Neural progenitor cell (in vitro differentiated cells): ENCODE measurements around the gene SIRPA. TPM values are rescaled to one million over a fixed set of nuclear protein-coding genes. Genes with fewer than 3 reads are reported as not detected.

Experiments used
- DNase-seq: peaks from one replicate; pipeline ENCODE4 v3.0.0-alpha.2; 2016; ENCODE audit warnings: low spot score
- H2AFZ ChIP-seq: fragments of 200-600 bp; sonication (generic); replicated peaks from 2 replicates; pipeline ENCODE4 v1.6.1; 2016; ENCODE audit warnings: antibody characterized with exemption
- H3F3A ChIP-seq: fragments of 200-600 bp; sonication (generic); 2 replicates; pipeline ENCODE4 v1.6.1; 2016; ENCODE audit warnings: antibody characterized with exemption, low read depth
- H3K27ac ChIP-seq: fragments of 200-600 bp; sonication (generic); 2 replicates; pipeline ENCODE4 v1.5.1; 2016; ENCODE audit warnings: mild to moderate bottlenecking
- H3K27me3 ChIP-seq: fragments of 200-600 bp; sonication (generic); 2 replicates; pipeline ENCODE4 v1.6.1; 2016; ENCODE audit warnings: mild to moderate bottlenecking, moderate library complexity
- H3K36me3 ChIP-seq: fragments of 200-600 bp; sonication (generic); 2 replicates; pipeline ENCODE4 v1.5.1; 2016
- H3K4me1 ChIP-seq: fragments of 200-600 bp; sonication (generic); 2 replicates; pipeline ENCODE4 v1.6.1; 2016; ENCODE audit warnings: mixed run types
- H3K4me2 ChIP-seq: fragments of 200-600 bp; sonication (generic); 2 replicates; pipeline ENCODE4 v1.6.1; 2016
- H3K4me3 ChIP-seq: fragments of 200-600 bp; sonication (generic); 2 replicates; pipeline ENCODE4 v1.5.1; 2016
- H3K79me2 ChIP-seq: fragments of 200-600 bp; sonication (generic); 2 replicates; pipeline ENCODE4 v1.6.1; 2016; ENCODE audit warnings: low read depth
- H3K9ac ChIP-seq: fragments of 200-600 bp; sonication (generic); 2 replicates; pipeline ENCODE4 v1.6.1; 2016
- H3K9me3 ChIP-seq: fragments of 200-600 bp; sonication (generic); 2 replicates; pipeline ENCODE4 v1.5.1; 2016; ENCODE audit warnings: low read depth
- H4K20me1 ChIP-seq: fragments of 200-600 bp; sonication (generic); 2 replicates; pipeline ENCODE4 v1.6.1; 2016; ENCODE audit warnings: low read depth
- H3K27ac Mint-ChIP-seq: 3 replicates; pipeline ENCODE4 v1.8.0; 2021; ENCODE audit warnings: mixed read lengths
- H3K27me3 Mint-ChIP-seq: 2 replicates; pipeline ENCODE4 v1.8.0; 2022; ENCODE audit warnings: low read depth, mild to moderate bottlenecking, inconsistent platforms, moderate library complexity, mixed read lengths; ENCODE audit not compliant: insufficient read depth
- H3K36me3 Mint-ChIP-seq: 3 replicates; pipeline ENCODE4 v1.8.0; 2021; ENCODE audit warnings: mixed read lengths
- H3K4me1 Mint-ChIP-seq: 3 replicates; pipeline ENCODE4 v1.8.0; 2021; ENCODE audit warnings: mixed read lengths
- H3K4me3 Mint-ChIP-seq: 3 replicates; pipeline ENCODE4 v1.8.0; 2021; ENCODE audit warnings: mild to moderate bottlenecking, moderate library complexity, mixed read lengths
- H3K9me3 Mint-ChIP-seq: 3 replicates; pipeline ENCODE4 v1.8.0; 2020; ENCODE audit warnings: mixed read lengths
- EZH2 ChIP-seq: fragments of 200-600 bp; sonication (generic); IDR thresholded peaks from 2 replicates; pipeline ENCODE4 v1.6.1; 2017; ENCODE audit warnings: antibody characterized with exemption, mild to moderate bottlenecking, moderate library complexity
- EZH2phosphoT487 ChIP-seq: fragments of 200-600 bp; sonication (generic); IDR thresholded peaks from 2 replicates; pipeline ENCODE4 v1.6.1; 2017; ENCODE audit warnings: antibody characterized with exemption
- total RNA-seq: library from RNA; depleted of rRNA; stranded (reverse); fragments of >200 nt; gene quantifications from 2 replicates; pipeline ENCODE4 v1.2.3, GENCODE V29; 2015; ENCODE audit warnings: low replicate concordance
- TF ChIP-seq, protein P1 (sequence below): fragments of 200-600 bp; sonication (generic); IDR thresholded peaks from 2 replicates; pipeline ENCODE4 v1.5.1; 2017; ENCODE audit warnings: antibody characterized with exemption, mild to moderate bottlenecking

Gene SIRPA
- total RNA-seq, 1 donor from 2014 or later = 5.1 TPM

DNA sequence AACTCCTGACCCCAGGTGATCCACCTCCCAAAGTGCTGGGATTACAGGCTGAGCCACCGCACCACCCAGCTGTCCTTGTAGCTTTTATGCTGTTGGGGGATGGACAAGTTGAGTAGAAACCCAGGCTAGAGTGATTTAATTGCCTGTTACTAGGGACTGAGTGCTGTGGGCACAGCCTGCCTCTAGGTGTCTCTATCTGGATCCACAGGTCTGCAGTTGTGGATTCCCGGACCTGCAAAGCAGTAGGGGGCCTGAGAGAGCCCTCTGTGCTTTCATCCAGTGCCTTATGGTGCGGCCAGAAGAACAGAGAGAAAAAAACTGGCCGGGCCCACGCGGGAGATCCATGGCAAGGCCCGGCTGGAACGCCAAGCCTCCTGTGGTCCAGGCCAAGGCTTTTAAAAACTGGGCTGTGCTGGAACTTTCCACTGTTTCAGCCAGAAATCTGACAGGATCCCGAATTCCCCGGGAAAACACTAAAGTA is 5.2 kb downstream of the SIRPA start:
- Histone ChIP-seq H2AFZ (no peak overlapping the region), H3K4me2 (no peak overlapping the region), H3F3A (peaks cover 21% of the 10 kb centered on the region), H3K4me1 (peaks cover 23% of the 10 kb centered on the region), H3K9ac (no peak overlapping the region), H3K27ac (no peak overlapping the region), H4K20me1 (peaks cover 4% of the 10 kb centered on the region), H3K27me3 (peaks cover 19% of the 10 kb centered on the region), H3K4me3 (no peak overlapping the region), H3K36me3 (no peaks in the 10 kb centered on the region), H3K79me2 (no peaks in the 10 kb centered on the region), H3K9me3 (no peaks in the 10 kb centered on the region)
- Mint-ChIP-seq H3K27me3 (peaks cover 2% of the 10 kb centered on the region), H3K27ac (no peak overlapping the region), H3K9me3 (no peaks in the 10 kb centered on the region), H3K4me3 (no peak overlapping the region), H3K4me1 (peaks cover 45% of the 10 kb centered on the region), H3K36me3 (no peaks in the 10 kb centered on the region)
- TF ChIP-seq EZH2phosphoT487 (no peak), EZH2 (no peak)
- TF ChIP-seq, protein P1, sequence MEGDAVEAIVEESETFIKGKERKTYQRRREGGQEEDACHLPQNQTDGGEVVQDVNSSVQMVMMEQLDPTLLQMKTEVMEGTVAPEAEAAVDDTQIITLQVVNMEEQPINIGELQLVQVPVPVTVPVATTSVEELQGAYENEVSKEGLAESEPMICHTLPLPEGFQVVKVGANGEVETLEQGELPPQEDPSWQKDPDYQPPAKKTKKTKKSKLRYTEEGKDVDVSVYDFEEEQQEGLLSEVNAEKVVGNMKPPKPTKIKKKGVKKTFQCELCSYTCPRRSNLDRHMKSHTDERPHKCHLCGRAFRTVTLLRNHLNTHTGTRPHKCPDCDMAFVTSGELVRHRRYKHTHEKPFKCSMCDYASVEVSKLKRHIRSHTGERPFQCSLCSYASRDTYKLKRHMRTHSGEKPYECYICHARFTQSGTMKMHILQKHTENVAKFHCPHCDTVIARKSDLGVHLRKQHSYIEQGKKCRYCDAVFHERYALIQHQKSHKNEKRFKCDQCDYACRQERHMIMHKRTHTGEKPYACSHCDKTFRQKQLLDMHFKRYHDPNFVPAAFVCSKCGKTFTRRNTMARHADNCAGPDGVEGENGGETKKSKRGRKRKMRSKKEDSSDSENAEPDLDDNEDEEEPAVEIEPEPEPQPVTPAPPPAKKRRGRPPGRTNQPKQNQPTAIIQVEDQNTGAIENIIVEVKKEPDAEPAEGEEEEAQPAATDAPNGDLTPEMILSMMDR = peak; percentile 68
- peak; percentile 84 for DNase-seq

DNA sequence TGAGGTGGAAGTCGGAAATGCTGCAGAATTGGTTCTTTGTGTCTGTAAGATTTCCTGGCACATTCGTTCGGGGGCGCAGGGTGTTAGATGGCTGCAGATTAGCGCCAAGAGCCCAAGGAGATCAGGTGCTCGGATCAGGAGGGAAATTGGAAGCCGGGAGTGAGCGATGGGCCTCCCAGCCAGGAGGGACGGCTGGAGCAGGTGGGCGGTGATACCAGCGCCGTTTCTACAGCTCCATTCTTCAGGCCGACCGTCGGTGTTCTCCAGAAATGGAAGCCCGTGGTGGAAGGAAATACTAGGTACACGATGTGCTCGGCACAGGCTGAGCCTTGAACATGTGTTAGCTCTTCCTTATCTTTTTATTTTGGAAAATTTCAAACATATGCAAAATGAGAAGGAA is 6.5 kb downstream of the SIRPA start:
- Mint-ChIP-seq H3K27me3 (peaks cover 4% of the 10 kb centered on the region), H3K9me3 (no peaks in the 10 kb centered on the region), H3K4me1 (peaks cover 35% of the 10 kb centered on the region), H3K4me3 (no peak overlapping the region), H3K27ac (peak overlapping the region; percentile 80), H3K36me3 (no peaks in the 10 kb centered on the region)
- Histone ChIP-seq H3K4me3 (no peak overlapping the region), H3K9ac (no peak overlapping the region), H3K36me3 (no peaks in the 10 kb centered on the region), H3K4me1 (peaks cover 11% of the 10 kb centered on the region), H3K9me3 (no peaks in the 10 kb centered on the region), H3F3A (peaks cover 21% of the 10 kb centered on the region), H4K20me1 (no peaks in the 10 kb centered on the region), H3K27ac (no peak overlapping the region), H3K27me3 (peaks cover 6% of the 10 kb centered on the region), H2AFZ (no peak overlapping the region), H3K79me2 (no peaks in the 10 kb centered on the region), H3K4me2 (no peak overlapping the region)
- peak; percentile 2 for DNase-seq
- TF ChIP-seq, protein P1 = no peak
- TF ChIP-seq EZH2 (no peak), EZH2phosphoT487 (no peak)

DNA sequence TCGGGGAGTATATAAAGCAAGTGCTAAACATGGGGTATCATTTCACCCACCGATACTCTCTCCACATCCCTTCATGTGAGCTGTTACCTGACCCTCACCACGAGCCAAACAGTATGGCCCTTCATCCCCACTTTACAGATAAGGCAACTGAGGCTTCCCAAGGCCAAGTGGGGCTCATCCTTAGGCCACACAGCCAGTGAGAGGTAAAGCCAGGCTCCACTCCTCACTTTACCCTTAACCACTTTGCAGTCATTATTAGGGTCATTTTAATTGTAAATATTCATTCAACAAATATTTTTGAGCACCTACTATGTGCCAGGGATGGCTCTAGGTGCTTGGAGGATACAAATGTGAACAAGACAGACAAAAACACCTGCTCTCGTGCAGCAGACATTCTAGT is 7.0 kb downstream of the SIRPA start:
- Mint-ChIP-seq H3K27ac (no peak overlapping the region), H3K4me1 (peaks cover 30% of the 10 kb centered on the region), H3K9me3 (no peaks in the 10 kb centered on the region), H3K36me3 (no peaks in the 10 kb centered on the region), H3K4me3 (no peak overlapping the region), H3K27me3 (peaks cover 4% of the 10 kb centered on the region)
- Histone ChIP-seq H3K4me1 (peaks cover 11% of the 10 kb centered on the region), H3K27me3 (peaks cover under 1% of the 10 kb centered on the region), H3K36me3 (no peaks in the 10 kb centered on the region), H3K79me2 (no peaks in the 10 kb centered on the region), H2AFZ (no peak overlapping the region), H3F3A (peaks cover 16% of the 10 kb centered on the region), H3K9ac (no peak overlapping the region), H3K9me3 (no peaks in the 10 kb centered on the region), H3K4me2 (no peak overlapping the region), H4K20me1 (no peaks in the 10 kb centered on the region), H3K4me3 (no peak overlapping the region), H3K27ac (no peak overlapping the region)
- no peak for DNase-seq
- TF ChIP-seq, protein P1 = no peak
- no peak for TF ChIP-seq EZH2phosphoT487
- TF ChIP-seq EZH2 = no peak
